Neural cell (in vitro differentiated cells): ENCODE measurements around the gene HIF1A. TPM values are rescaled to one million over a fixed set of nuclear protein-coding genes. Genes with fewer than 3 reads are reported as not detected.

ENCODE experiments used
- H2AFZ ChIP-seq: fragments of 200-600, 300-800 bp; sonication (generic), shearing (Covaris generic); 2 replicates; pipeline ENCODE4 v1.6.0; 2014; ENCODE audit warnings: low read depth, mild to moderate bottlenecking, antibody characterized with exemption, low read length, moderate library complexity
- H3F3A ChIP-seq: fragments of 200-600 bp; shearing (Covaris generic); 2 replicates; pipeline ENCODE4 v1.6.1; 2016; ENCODE audit warnings: mild to moderate bottlenecking, moderate library complexity, mixed read lengths, antibody characterized with exemption, low read length; ENCODE audit not compliant: insufficient read depth, poor library complexity, severe bottlenecking
- H3K27ac ChIP-seq: fragments of 200-600, 300-800 bp; sonication (generic), shearing (Covaris generic); 2 replicates; pipeline ENCODE4 v1.5.1; 2014; ENCODE audit warnings: mild to moderate bottlenecking, low read length, moderate library complexity
- H3K27me3 ChIP-seq: fragments of 300-800, 200-600 bp; sonication (generic), shearing (Covaris generic); 2 replicates; pipeline ENCODE4 v1.6.0; 2014; ENCODE audit warnings: mild to moderate bottlenecking, low read depth, low read length, moderate library complexity; ENCODE audit not compliant: insufficient read depth
- H3K36me3 ChIP-seq: fragments of 300-800, 200-600 bp; sonication (generic), shearing (Covaris generic); 2 replicates; pipeline ENCODE4 v1.5.1; 2014; ENCODE audit warnings: mild to moderate bottlenecking, antibody characterized with exemption, low read length, moderate library complexity; ENCODE audit not compliant: insufficient read depth
- H3K4me2 ChIP-seq: fragments of 300-800, 200-600 bp; sonication (generic), shearing (Covaris generic); 2 replicates; pipeline ENCODE4 v1.6.0; 2014; ENCODE audit warnings: mild to moderate bottlenecking, low read length
- H3K4me3 ChIP-seq: fragments of 300-800, 200-600 bp; sonication (generic), shearing (Covaris generic); 2 replicates; pipeline ENCODE4 v1.5.1; 2014; ENCODE audit warnings: mild to moderate bottlenecking, low read length, moderate library complexity
- H3K79me2 ChIP-seq: fragments of 200-600 bp; shearing (Covaris generic); replicated peaks from 2 replicates; pipeline ENCODE4 v1.6.0; 2014; ENCODE audit warnings: mild to moderate bottlenecking, low read length, moderate library complexity; ENCODE audit not compliant: insufficient read depth
- H3K9ac ChIP-seq: fragments of 300-800, 200-600 bp; sonication (generic), shearing (Covaris generic); 2 replicates; pipeline ENCODE4 v1.6.1; 2016; ENCODE audit warnings: mild to moderate bottlenecking, low read length, mixed read lengths
- H3K9me2 ChIP-seq: fragments of 200-600 bp; shearing (Covaris generic); 2 replicates; pipeline ENCODE4 v1.6.1; 2016; ENCODE audit warnings: mild to moderate bottlenecking, low read length, mixed read lengths; ENCODE audit not compliant: insufficient read depth
- H3K9me3 ChIP-seq: fragments of 200-600, 300-800 bp; sonication (generic), shearing (Covaris generic); 2 replicates; pipeline ENCODE4 v1.6.1; 2016; ENCODE audit warnings: mild to moderate bottlenecking, mixed run types, low read length, moderate library complexity, mixed read lengths
- H4K20me1 ChIP-seq: fragments of 200-600 bp; shearing (Covaris generic); 2 replicates; pipeline ENCODE4 v1.6.1; 2016; ENCODE audit warnings: mild to moderate bottlenecking, mixed run types; ENCODE audit not compliant: insufficient read depth
- EP300 ChIP-seq: fragments of 450-650 bp; conservative IDR thresholded peaks from 2 replicates; pipeline ENCODE4 v1.6.1; 2014; ENCODE audit warnings: antibody characterized with exemption, mild to moderate bottlenecking, moderate library complexity; ENCODE audit not compliant: poor library complexity, severe bottlenecking
- EZH2 ChIP-seq: fragments of 200-600, 300-800 bp; shearing (Covaris generic), sonication (generic); IDR thresholded peaks from 2 replicates; pipeline ENCODE4 v1.6.1; 2014; ENCODE audit warnings: antibody characterized with exemption, low read length, borderline replicate concordance, mild to moderate bottlenecking; ENCODE audit not compliant: insufficient read depth, poor library complexity, severe bottlenecking
- MXI1 ChIP-seq: fragments of 450-650 bp; conservative IDR thresholded peaks from 2 replicates; pipeline ENCODE4 v1.6.1; 2014; ENCODE audit warnings: antibody characterized with exemption, mild to moderate bottlenecking; ENCODE audit not compliant: poor library complexity, severe bottlenecking
- POLR2AphosphoS5 ChIP-seq: IDR thresholded peaks from 2 replicates; pipeline ENCODE4 v1.6.1; 2012
- RAD21 ChIP-seq: fragments of 450-650 bp; conservative IDR thresholded peaks from 2 replicates; pipeline ENCODE4 v1.6.1; 2014; ENCODE audit warnings: antibody characterized with exemption, mild to moderate bottlenecking, moderate library complexity
- SMC3 ChIP-seq: fragments of 450-650 bp; conservative IDR thresholded peaks from 2 replicates; pipeline ENCODE4 v1.6.1; 2014; ENCODE audit warnings: antibody characterized with exemption, mild to moderate bottlenecking, moderate library complexity; ENCODE audit not compliant: poor library complexity
- TAF1 ChIP-seq: IDR thresholded peaks from 2 replicates; pipeline ENCODE4 v1.6.1; 2012; ENCODE audit warnings: low read depth
- polyA plus RNA-seq: library from polyadenylated mRNA; depleted of rRNA; stranded (reverse); fragments of >200 nt; gene quantifications from 2 replicates; pipeline ENCODE4 v1.2.3, GENCODE V29; 2014
- TF ChIP-seq, protein P1 (sequence below): IDR thresholded peaks from 2 replicates; pipeline ENCODE4 v1.6.1; 2012; ENCODE audit warnings: borderline replicate concordance
- TF ChIP-seq, protein P2 (sequence below): fragments of 450-650 bp; IDR thresholded peaks from 2 replicates; pipeline ENCODE4 v1.5.1; 2014; ENCODE audit warnings: antibody characterized with exemption, mild to moderate bottlenecking, moderate library complexity; ENCODE audit not compliant: poor library complexity, severe bottlenecking

The HIF1A gene
- polyA plus RNA-seq, 1 donor from 2014 or later = 75.0 TPM

DNA sequence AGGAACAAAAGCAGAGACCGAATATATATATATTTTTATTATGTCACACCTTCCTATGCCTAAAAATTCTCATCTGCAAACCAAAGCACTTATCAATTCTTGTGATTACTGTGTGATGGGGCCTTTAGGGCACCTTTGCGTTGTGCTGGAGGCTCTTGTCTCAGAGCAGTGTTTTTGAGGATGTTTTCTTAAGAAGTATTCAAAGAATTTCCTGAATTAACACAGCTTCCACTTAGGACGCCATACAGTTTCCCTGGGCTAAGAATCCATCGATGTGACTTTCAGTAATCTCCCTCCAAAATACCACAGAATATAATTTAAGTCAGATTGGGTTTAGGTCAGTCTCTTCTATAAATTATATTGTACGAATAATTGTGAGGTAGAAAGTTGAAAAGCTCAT, 22.0 kb upstream of the HIF1A start:
- H3K79me2 ChIP-seq = no peaks in the 10 kb centered on the region
- H3K27me3 ChIP-seq = no peaks in the 10 kb centered on the region
- H3K9me2 ChIP-seq = no peaks in the 10 kb centered on the region
- no peak overlapping the region for H3K4me3 ChIP-seq
- H4K20me1 ChIP-seq = no peaks in the 10 kb centered on the region
- H3K9ac ChIP-seq = no peak overlapping the region
- TF ChIP-seq EZH2 (no peak), EP300 (no peak), RAD21 (no peak), SMC3 (no peak), POLR2AphosphoS5 (no peak)
- TF ChIP-seq, protein P1, sequence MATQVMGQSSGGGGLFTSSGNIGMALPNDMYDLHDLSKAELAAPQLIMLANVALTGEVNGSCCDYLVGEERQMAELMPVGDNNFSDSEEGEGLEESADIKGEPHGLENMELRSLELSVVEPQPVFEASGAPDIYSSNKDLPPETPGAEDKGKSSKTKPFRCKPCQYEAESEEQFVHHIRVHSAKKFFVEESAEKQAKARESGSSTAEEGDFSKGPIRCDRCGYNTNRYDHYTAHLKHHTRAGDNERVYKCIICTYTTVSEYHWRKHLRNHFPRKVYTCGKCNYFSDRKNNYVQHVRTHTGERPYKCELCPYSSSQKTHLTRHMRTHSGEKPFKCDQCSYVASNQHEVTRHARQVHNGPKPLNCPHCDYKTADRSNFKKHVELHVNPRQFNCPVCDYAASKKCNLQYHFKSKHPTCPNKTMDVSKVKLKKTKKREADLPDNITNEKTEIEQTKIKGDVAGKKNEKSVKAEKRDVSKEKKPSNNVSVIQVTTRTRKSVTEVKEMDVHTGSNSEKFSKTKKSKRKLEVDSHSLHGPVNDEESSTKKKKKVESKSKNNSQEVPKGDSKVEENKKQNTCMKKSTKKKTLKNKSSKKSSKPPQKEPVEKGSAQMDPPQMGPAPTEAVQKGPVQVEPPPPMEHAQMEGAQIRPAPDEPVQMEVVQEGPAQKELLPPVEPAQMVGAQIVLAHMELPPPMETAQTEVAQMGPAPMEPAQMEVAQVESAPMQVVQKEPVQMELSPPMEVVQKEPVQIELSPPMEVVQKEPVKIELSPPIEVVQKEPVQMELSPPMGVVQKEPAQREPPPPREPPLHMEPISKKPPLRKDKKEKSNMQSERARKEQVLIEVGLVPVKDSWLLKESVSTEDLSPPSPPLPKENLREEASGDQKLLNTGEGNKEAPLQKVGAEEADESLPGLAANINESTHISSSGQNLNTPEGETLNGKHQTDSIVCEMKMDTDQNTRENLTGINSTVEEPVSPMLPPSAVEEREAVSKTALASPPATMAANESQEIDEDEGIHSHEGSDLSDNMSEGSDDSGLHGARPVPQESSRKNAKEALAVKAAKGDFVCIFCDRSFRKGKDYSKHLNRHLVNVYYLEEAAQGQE = no peak
- TF ChIP-seq, protein P2, sequence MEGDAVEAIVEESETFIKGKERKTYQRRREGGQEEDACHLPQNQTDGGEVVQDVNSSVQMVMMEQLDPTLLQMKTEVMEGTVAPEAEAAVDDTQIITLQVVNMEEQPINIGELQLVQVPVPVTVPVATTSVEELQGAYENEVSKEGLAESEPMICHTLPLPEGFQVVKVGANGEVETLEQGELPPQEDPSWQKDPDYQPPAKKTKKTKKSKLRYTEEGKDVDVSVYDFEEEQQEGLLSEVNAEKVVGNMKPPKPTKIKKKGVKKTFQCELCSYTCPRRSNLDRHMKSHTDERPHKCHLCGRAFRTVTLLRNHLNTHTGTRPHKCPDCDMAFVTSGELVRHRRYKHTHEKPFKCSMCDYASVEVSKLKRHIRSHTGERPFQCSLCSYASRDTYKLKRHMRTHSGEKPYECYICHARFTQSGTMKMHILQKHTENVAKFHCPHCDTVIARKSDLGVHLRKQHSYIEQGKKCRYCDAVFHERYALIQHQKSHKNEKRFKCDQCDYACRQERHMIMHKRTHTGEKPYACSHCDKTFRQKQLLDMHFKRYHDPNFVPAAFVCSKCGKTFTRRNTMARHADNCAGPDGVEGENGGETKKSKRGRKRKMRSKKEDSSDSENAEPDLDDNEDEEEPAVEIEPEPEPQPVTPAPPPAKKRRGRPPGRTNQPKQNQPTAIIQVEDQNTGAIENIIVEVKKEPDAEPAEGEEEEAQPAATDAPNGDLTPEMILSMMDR = no peak
- no peak overlapping the region for H3K27ac ChIP-seq
- no peaks in the 10 kb centered on the region for H3F3A ChIP-seq
- no peak overlapping the region for H3K4me2 ChIP-seq
- H3K9me3 ChIP-seq = no peaks in the 10 kb centered on the region
- no peaks in the 10 kb centered on the region for H3K36me3 ChIP-seq
- no peak overlapping the region for H2AFZ ChIP-seq

DNA sequence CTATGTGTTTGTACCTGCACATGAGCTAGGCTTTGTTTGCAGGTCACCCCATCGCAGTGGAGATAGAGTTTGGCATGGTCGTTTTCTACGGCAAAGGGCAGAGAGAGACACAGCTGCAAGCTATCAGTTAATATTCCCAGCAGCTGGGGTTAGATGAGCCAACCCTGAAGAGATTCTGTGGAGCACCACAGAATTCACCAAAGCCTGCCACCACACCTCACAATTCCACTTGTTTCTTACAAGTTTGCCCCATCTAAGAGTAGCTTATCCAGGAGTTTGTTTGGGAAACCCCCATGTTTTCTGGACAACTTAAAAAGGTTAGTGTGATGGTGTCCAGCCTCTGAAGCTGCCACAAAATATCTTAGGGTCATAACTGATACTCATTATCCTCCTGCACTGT, 20.0 kb upstream of the HIF1A start:
- Histone ChIP-seq H4K20me1 (no peaks in the 10 kb centered on the region), H3F3A (no peaks in the 10 kb centered on the region), H3K27ac (no peak overlapping the region), H2AFZ (no peak overlapping the region), H3K9me3 (no peaks in the 10 kb centered on the region), H3K4me2 (no peak overlapping the region), H3K4me3 (no peak overlapping the region), H3K27me3 (no peaks in the 10 kb centered on the region), H3K79me2 (no peaks in the 10 kb centered on the region), H3K9me2 (no peaks in the 10 kb centered on the region), H3K36me3 (no peaks in the 10 kb centered on the region), H3K9ac (no peak overlapping the region)
- TF ChIP-seq MXI1 (no peak), TAF1 (no peak), EP300 (no peak), SMC3 (no peak), EZH2 (no peak), RAD21 (no peak), POLR2AphosphoS5 (no peak)
- TF ChIP-seq, protein P1 = no peak
- TF ChIP-seq, protein P2 = no peak
